Lower lobe of right lung (tissue), 2 donors: ENCODE results near the gene TREM1. TPM values are rescaled to one million over a fixed set of nuclear protein-coding genes. Genes with fewer than 3 reads are reported as not detected.

Experiments used
- ATAC-seq, 2 donors: fragments of 200-7000 bp; cut with Tn5 transposase; one replicate each; pipeline ENCODE4 v1.9.1; 2020 to 2022; ENCODE audit warnings: mild to moderate bottlenecking in 2 of 2, moderate library complexity in 2 of 2
- DNase-seq: peaks from one replicate; pipeline ENCODE4 v3.0.0-alpha.2; 2020
- H3K27ac ChIP-seq: fragments of 200-600 bp; one replicate; pipeline ENCODE4 v1.8.0; 2022
- H3K27me3 ChIP-seq: fragments of 200-600 bp; one replicate; pipeline ENCODE4 v1.8.0; 2022; ENCODE audit warnings: low read depth
- H3K36me3 ChIP-seq: fragments of 200-600 bp; one replicate; pipeline ENCODE4 v1.8.0; 2022; ENCODE audit warnings: mild to moderate bottlenecking
- H3K4me1 ChIP-seq: fragments of 200-600 bp; one replicate; pipeline ENCODE4 v1.8.0; 2022
- H3K4me3 ChIP-seq: fragments of 200-600 bp; one replicate; pipeline ENCODE4 v1.8.0; 2022; ENCODE audit warnings: mild to moderate bottlenecking
- H3K9me3 ChIP-seq: fragments of 200-600 bp; one replicate; pipeline ENCODE4 v1.8.0; 2022
- CTCF ChIP-seq: fragments of 200-600 bp; IDR thresholded peaks from one replicate; pipeline ENCODE4 v1.8.0; 2022; ENCODE audit warnings: antibody characterized with exemption, mild to moderate bottlenecking
- intact Hi-C: fragments of 100-400 bp; cut with DNase I; formaldehyde crosslinking; loops from one replicate; pipeline ENCODE4 v1.11.0; 2022
- total RNA-seq: library from RNA; stranded (reverse); fragmentation: NEBNext Ultra II Directional; extraction: Animal tissue kit (Norgen Biotek cat#: 25700); gene quantifications from one replicate; pipeline ENCODE4 v1.2.1, GENCODE V29; 2021
- donor health status: DM: no; HTN: yes; CAD: no; lungs with severe emphysema.

The TREM1 gene
- total RNA-seq, 1 donor from 2014 or later: 160 TPM

DNA sequence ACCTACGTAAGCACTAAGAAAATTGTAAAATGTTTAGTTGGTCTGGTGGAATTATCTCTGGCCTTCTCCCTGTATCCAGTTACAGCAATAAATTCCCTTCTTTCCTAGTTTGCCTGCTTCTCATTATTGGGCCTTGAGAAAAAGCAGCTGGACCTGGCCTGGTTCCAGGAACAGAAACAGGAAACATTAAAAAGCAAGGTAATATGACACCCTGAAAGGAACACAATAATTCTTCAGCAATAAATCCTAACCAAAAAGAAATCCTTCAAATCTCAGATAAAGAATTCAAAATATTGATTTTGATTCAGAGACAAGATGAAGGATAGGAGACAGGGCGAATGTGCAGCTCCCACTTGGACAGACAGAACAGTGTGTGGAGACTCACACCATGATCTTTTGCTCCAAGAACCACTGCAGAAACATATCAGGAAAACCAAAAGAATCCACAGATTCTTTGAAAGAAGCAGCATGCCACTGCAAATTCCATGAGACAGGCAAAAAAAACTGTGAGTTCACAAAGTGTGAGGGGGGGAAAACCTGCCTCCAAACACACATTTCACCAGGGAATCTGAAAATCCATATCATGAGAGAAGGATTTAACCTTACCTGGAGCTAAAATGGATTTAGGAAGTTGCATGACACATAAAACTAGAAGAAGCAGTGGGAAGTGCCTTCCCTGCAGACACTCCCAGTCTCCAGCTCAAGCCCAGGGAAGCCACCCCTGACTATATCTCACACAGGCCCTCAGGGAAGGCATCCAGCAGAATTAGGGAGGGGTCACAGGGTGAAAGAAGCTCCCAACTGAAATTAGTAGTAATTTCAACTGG, 28.9 kb downstream of the TREM1 start:
- no peak overlapping the region for H3K4me3 ChIP-seq
- TF ChIP-seq CTCF: no peak
- H3K27me3 ChIP-seq: no peaks in the 10 kb centered on the region
- H3K9me3 ChIP-seq: peaks cover 13% of the 10 kb centered on the region
- no peak overlapping the region for H3K27ac ChIP-seq
- no peak for ATAC-seq
- DNase-seq: no peak
- H3K4me1 ChIP-seq: peaks cover 8% of the 10 kb centered on the region
- intact Hi-C loops: no loop called here
- H3K36me3 ChIP-seq: no peaks in the 10 kb centered on the region

DNA sequence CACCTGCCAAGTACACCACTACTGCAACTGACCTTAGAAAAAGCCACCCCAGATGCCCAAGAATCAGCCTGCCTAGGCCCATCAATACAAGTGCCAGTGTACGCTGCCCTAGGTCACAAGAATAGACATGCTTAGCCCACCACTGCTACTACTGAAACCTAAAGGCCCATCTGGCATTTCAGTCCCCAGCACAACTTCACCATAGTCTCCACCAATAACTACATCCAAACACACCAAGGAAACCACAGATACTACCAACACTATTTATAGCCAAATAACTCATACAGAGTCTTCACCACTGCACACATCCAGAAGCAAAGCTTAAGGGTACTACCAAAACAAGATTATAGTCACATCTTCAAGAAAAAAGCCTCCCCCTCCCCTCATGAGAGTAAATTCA, 30.1 kb downstream of the TREM1 start:
- DNase-seq (no peak), ATAC-seq (peak in 1 of 2 donors; percentile 36)
- no peaks in the 10 kb centered on the region for H3K36me3 ChIP-seq
- no peaks in the 10 kb centered on the region for H3K27me3 ChIP-seq
- no peak overlapping the region for H3K27ac ChIP-seq
- TF ChIP-seq CTCF: no peak
- peaks cover under 1% of the 10 kb centered on the region for H3K9me3 ChIP-seq
- peaks cover 8% of the 10 kb centered on the region for H3K4me1 ChIP-seq
- H3K4me3 ChIP-seq: no peak overlapping the region
- intact Hi-C loops: no loop called here

GRCh38 chr6:41255638-41256246, 30.7 kb downstream of the TREM1 start:
- H3K4me3 ChIP-seq: no peak overlapping the region
- no peak overlapping the region for H3K27ac ChIP-seq
- no peaks in the 10 kb centered on the region for H3K36me3 ChIP-seq
- ATAC-seq: peak in 1 of 2 donors; percentile 8
- DNase-seq: no peak
- H3K4me1 ChIP-seq: peaks cover 8% of the 10 kb centered on the region
- intact Hi-C loops: no loop called here
- no peaks in the 10 kb centered on the region for H3K27me3 ChIP-seq
- no peak for TF ChIP-seq CTCF
- H3K9me3 ChIP-seq: no peaks in the 10 kb centered on the region

GRCh38 chr6:41255110-41255509, 31.4 kb downstream of the TREM1 start:
- Histone ChIP-seq H3K27ac (no peak overlapping the region), H3K9me3 (no peaks in the 10 kb centered on the region), H3K4me3 (no peak overlapping the region), H3K4me1 (peaks cover 8% of the 10 kb centered on the region), H3K27me3 (no peaks in the 10 kb centered on the region), H3K36me3 (no peaks in the 10 kb centered on the region)
- TF ChIP-seq CTCF: no peak
- intact Hi-C loops: no loop called here
- DNase-seq: no peak
- ATAC-seq: no peak

GRCh38 chr6:41252401-41253169, 33.9 kb downstream of the TREM1 start:
- H3K27ac ChIP-seq: no peak overlapping the region
- DNase-seq (no peak), ATAC-seq (peak in 1 of 2 donors; percentile 41)
- intact Hi-C loops: no loop called here
- no peak for TF ChIP-seq CTCF
- H3K4me3 ChIP-seq: no peak overlapping the region
- no peaks in the 10 kb centered on the region for H3K9me3 ChIP-seq
- no peaks in the 10 kb centered on the region for H3K36me3 ChIP-seq
- peaks cover 8% of the 10 kb centered on the region for H3K4me1 ChIP-seq
- no peaks in the 10 kb centered on the region for H3K27me3 ChIP-seq
